Astrocyte (in vitro differentiated cells and primary cell): ENCODE results near the gene PARP16. TPM values are rescaled to one million over a fixed set of nuclear protein-coding genes. Genes with fewer than 3 reads are reported as not detected.

ENCODE experiments used
- DNase-seq: peaks from one replicate; pipeline ENCODE4 v3.0.0-alpha.2; 2010; ENCODE audit warnings: low read depth
- FAIRE-seq: peaks from 2 replicates; lab custom pipeline; 2011; peaks lifted over from hg19 to GRCh38; lab: Jason Lieb, UNC
- H2AFZ ChIP-seq: 2 replicates; pipeline ENCODE4 v1.6.0; 2012; ENCODE audit warnings: low read depth, low read length, inconsistent platforms
- H3K27ac ChIP-seq: 2 replicates; pipeline ENCODE4 v1.5.1; 2011; ENCODE audit warnings: low read depth, low read length, inconsistent platforms
- H3K27me3 ChIP-seq: 2 replicates; pipeline ENCODE4 v1.6.0; 2011; ENCODE audit warnings: low read length, inconsistent platforms; ENCODE audit not compliant: insufficient read depth
- H3K36me3 ChIP-seq: 2 replicates; pipeline ENCODE4 v1.5.1; 2011; ENCODE audit warnings: low read length, inconsistent platforms; ENCODE audit not compliant: insufficient read depth
- H3K4me1 ChIP-seq: 2 replicates; pipeline ENCODE4 v1.5.1; 2011; ENCODE audit warnings: low read length, inconsistent platforms; ENCODE audit not compliant: insufficient read depth
- H3K4me2 ChIP-seq: 2 replicates; pipeline ENCODE4 v1.6.0; 2012; ENCODE audit warnings: low read length, inconsistent platforms
- H3K4me3 ChIP-seq: 2 replicates; pipeline ENCODE4 v1.5.1; 2011; ENCODE audit warnings: low read depth, mild to moderate bottlenecking, low read length, inconsistent platforms; ENCODE audit not compliant: insufficient read depth
- H3K79me2 ChIP-seq: 2 replicates; pipeline ENCODE4 v1.6.0; 2012; ENCODE audit warnings: mild to moderate bottlenecking, low read length, inconsistent platforms; ENCODE audit not compliant: insufficient read depth
- H3K9ac ChIP-seq: 2 replicates; pipeline ENCODE4 v1.6.0; 2012; ENCODE audit warnings: mild to moderate bottlenecking, low read length, inconsistent platforms
- H3K9me3 ChIP-seq: 2 replicates; pipeline ENCODE4 v1.5.1; 2012; ENCODE audit warnings: low read depth, mild to moderate bottlenecking, low read length, inconsistent platforms; ENCODE audit not compliant: insufficient read depth
- H4K20me1 ChIP-seq: 2 replicates; pipeline ENCODE4 v1.6.0; 2012; ENCODE audit warnings: low read length, inconsistent platforms; ENCODE audit not compliant: insufficient read depth
- H3K27ac Mint-ChIP-seq: one replicate; pipeline ENCODE4 v1.8.0; 2021; ENCODE audit warnings: mild to moderate bottlenecking, mixed read lengths; ENCODE audit not compliant: unreplicated experiment
- H3K27me3 Mint-ChIP-seq: one replicate; pipeline ENCODE4 v1.8.0; 2021; ENCODE audit warnings: low read depth, mixed read lengths; ENCODE audit not compliant: unreplicated experiment
- H3K36me3 Mint-ChIP-seq: one replicate; pipeline ENCODE4 v1.8.0; 2021; ENCODE audit warnings: low read depth, mixed read lengths; ENCODE audit not compliant: unreplicated experiment
- H3K4me1 Mint-ChIP-seq: one replicate; pipeline ENCODE4 v1.8.0; 2021; ENCODE audit warnings: low read depth, mixed read lengths; ENCODE audit not compliant: unreplicated experiment
- H3K4me3 Mint-ChIP-seq: one replicate; pipeline ENCODE4 v1.8.0; 2021; ENCODE audit warnings: mild to moderate bottlenecking, moderate library complexity, mixed read lengths; ENCODE audit not compliant: unreplicated experiment
- H3K9me3 Mint-ChIP-seq: one replicate; pipeline ENCODE4 v1.8.0; 2021; ENCODE audit warnings: mild to moderate bottlenecking, mixed read lengths; ENCODE audit not compliant: unreplicated experiment
- EZH2 ChIP-seq: IDR thresholded peaks from 2 replicates; pipeline ENCODE4 v1.6.1; 2012; ENCODE audit warnings: mild to moderate bottlenecking, low read length, inconsistent platforms; ENCODE audit not compliant: insufficient read depth
- total RNA-seq: library from RNA; stranded (reverse); gene quantifications from 2 replicates; pipeline ENCODE4 v1.2.1, GENCODE V29; 2021
- TF ChIP-seq, protein P1 (sequence below): IDR thresholded peaks from 2 replicates; pipeline ENCODE4 v1.5.1; 2011; ENCODE audit warnings: low read depth, mild to moderate bottlenecking, inconsistent platforms, low read length, moderate library complexity; ENCODE audit not compliant: insufficient read depth

Gene PARP16
- total RNA-seq, 1 donor from 2014 or later: 2.7 TPM

DNA sequence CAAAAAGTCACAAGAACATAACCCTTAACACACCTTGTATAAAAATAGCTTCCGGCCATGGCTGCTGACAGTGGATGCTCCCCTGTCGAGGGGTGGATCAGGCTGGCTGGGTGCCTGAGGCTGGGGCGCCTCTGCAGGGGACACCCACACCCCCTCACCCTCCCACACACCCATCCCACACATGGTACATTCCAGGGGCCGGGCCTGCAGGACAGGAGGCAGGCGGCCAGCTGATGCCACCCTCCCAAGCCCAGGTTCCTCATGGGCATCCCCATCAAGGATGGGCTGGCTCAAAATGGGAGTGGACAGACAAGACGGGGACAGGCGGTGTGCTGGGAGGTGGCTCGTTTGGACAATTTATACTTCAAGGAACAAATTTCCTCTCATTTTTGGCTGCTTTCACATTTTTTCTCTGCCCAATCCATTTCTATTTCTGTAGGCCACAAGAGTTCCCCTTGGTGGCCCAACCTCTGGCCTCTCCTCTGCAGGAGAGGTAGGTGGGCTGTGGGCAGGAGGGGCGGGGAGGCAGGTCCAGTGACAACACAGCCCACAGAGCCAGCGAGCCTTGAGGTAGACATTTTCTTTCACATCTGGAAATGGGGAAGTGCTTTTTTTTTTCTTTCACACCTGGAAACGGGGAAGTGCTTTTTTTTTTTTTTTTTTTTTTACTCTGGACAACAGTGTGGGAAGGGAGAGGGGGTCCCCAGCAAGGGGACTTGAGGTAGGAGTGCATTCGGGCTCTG, 41.1 kb upstream of the PARP16 start:
- H3K27me3 Mint-ChIP-seq: peaks cover 28% of the 10 kb centered on the region
- H4K20me1 ChIP-seq: no peaks in the 10 kb centered on the region
- H3K9me3 Mint-ChIP-seq: no peaks in the 10 kb centered on the region
- H3K4me1 ChIP-seq: peaks cover 4% of the 10 kb centered on the region
- no peak overlapping the region for H3K4me3 Mint-ChIP-seq
- no peak overlapping the region for H2AFZ ChIP-seq
- H3K36me3 ChIP-seq: no peaks in the 10 kb centered on the region
- no peak overlapping the region for H3K4me3 ChIP-seq
- H3K27me3 ChIP-seq: no peaks in the 10 kb centered on the region
- TF ChIP-seq, protein P1, sequence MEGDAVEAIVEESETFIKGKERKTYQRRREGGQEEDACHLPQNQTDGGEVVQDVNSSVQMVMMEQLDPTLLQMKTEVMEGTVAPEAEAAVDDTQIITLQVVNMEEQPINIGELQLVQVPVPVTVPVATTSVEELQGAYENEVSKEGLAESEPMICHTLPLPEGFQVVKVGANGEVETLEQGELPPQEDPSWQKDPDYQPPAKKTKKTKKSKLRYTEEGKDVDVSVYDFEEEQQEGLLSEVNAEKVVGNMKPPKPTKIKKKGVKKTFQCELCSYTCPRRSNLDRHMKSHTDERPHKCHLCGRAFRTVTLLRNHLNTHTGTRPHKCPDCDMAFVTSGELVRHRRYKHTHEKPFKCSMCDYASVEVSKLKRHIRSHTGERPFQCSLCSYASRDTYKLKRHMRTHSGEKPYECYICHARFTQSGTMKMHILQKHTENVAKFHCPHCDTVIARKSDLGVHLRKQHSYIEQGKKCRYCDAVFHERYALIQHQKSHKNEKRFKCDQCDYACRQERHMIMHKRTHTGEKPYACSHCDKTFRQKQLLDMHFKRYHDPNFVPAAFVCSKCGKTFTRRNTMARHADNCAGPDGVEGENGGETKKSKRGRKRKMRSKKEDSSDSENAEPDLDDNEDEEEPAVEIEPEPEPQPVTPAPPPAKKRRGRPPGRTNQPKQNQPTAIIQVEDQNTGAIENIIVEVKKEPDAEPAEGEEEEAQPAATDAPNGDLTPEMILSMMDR: no peak
- TF ChIP-seq EZH2: no peak
- H3K36me3 Mint-ChIP-seq: peaks cover 9% of the 10 kb centered on the region
- H3K9me3 ChIP-seq: no peaks in the 10 kb centered on the region
- no peak overlapping the region for H3K27ac Mint-ChIP-seq
- H3K9ac ChIP-seq: no peak overlapping the region
- no peak overlapping the region for H3K4me2 ChIP-seq
- H3K4me1 Mint-ChIP-seq: peaks cover 5% of the 10 kb centered on the region
- DNase-seq (no peak), FAIRE-seq (no peak)
- no peak overlapping the region for H3K27ac ChIP-seq
- H3K79me2 ChIP-seq: no peaks in the 10 kb centered on the region

DNA sequence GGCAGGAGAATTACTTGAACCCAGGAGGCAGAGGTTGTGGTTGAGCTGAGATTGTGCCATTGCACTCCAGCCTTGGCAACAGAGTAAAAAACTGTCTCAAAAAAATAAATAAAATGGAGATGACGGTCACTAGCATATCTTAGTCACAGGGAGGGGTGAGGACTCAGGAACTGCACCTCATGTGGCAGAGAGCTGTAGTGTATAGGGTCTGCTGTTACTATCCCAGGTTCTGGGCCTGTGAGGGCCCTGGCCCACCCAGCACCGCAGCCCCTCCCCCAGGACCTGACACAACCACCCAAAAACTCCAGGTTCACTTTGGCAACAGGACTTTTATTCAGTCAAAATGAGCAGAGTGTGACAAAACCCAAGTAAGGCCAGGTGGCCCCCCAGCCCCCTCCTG, 40.1 kb upstream of the PARP16 start:
- H3K27ac Mint-ChIP-seq: no peak overlapping the region
- DNase-seq: no peak

More for the DNA sequence above, 40.1 kb upstream of the PARP16 start:
- H3K9me3 Mint-ChIP-seq: no peaks in the 10 kb centered on the region
- no peak overlapping the region for H3K4me3 Mint-ChIP-seq
- H3K27me3 Mint-ChIP-seq: peaks cover 28% of the 10 kb centered on the region
- Histone ChIP-seq H3K4me1 (peaks cover 4% of the 10 kb centered on the region), H3K9me3 (no peaks in the 10 kb centered on the region), H3K4me2 (no peak overlapping the region), H3K79me2 (no peaks in the 10 kb centered on the region), H2AFZ (no peak overlapping the region), H3K36me3 (no peaks in the 10 kb centered on the region), H3K27me3 (no peaks in the 10 kb centered on the region), H3K27ac (no peak overlapping the region), H3K4me3 (no peak overlapping the region), H3K9ac (no peak overlapping the region), H4K20me1 (no peaks in the 10 kb centered on the region)
- TF ChIP-seq, protein P1: no peak
- no peak for TF ChIP-seq EZH2
- peaks cover 5% of the 10 kb centered on the region for H3K4me1 Mint-ChIP-seq
- H3K36me3 Mint-ChIP-seq: peaks cover 9% of the 10 kb centered on the region
- FAIRE-seq: no peak
